ENCODE measurements around the gene LRCOL1. TPM values are rescaled to one million over a fixed set of nuclear protein-coding genes. Genes with fewer than 3 reads are reported as not detected.
A peak's percentile ranks its signal among the peaks of the same experiment; 100 is the strongest.

Gene LRCOL1
- total and polyA plus RNA-seq, 2 of the 13 experiments (the other 11 are each of a cell fraction or from before 2014, with no cell fraction given): not detected

- POLR2A ChIA-PET: interaction anchor here (1.0 kb wide), 1 partner anchor 14 kb away, joined by 3 read pairs; no protein-coding TSS in a partner anchor
- in situ Hi-C loops (cut with HindIII; ENCODE audit: extremely low pct_ligation_motif_present, low pct_unique_long_range_greater_than_20kb): no loop called here
- TF ChIP-seq YY1 (IDR thresholded peaks at IDR 0.05; ENCODE audit: insufficient read depth, insufficient replicate concordance, low read depth, low read length): peak; percentile 42
- TF ChIP-seq RFX1 (IDR thresholded peaks at IDR 0.05): no peak
- no peak for TF ChIP-seq ZNF234 (CRISPR knock-in tag; conservative IDR thresholded peaks at IDR 0.05)
- peak; percentile 53; the same call in 1 of the 2 replicates for TF ChIP-seq ZNF772 (CRISPR knock-in tag; IDR thresholded peaks at IDR 0.05)
- no peak for TF ChIP-seq ZEB1 (IDR thresholded peaks at IDR 0.05; ENCODE audit: insufficient replicate concordance, low read depth)
- TF ChIP-seq TRAFD1 (CRISPR knock-in tag; IDR thresholded peaks at IDR 0.05; ENCODE audit: borderline replicate concordance): 0 out of 2 replicates have a peak, but pooled peaks have one; percentile 21
- no peak for TF ChIP-seq ZNF557 (CRISPR knock-in tag; IDR thresholded peaks at IDR 0.05)
- TF ChIP-seq DZIP1 (CRISPR knock-in tag; IDR thresholded peaks at IDR 0.05): peak; percentile 77; the same call in 1 of the 2 replicates
- peak; percentile 59; the same call in 1 of the 2 replicates for TF ChIP-seq ZFP91 (CRISPR knock-in tag; IDR thresholded peaks at IDR 0.05; ENCODE audit: borderline replicate concordance)
- 0 out of 2 replicates have a peak, but pooled peaks have one; percentile 35 for TF ChIP-seq HIC2 (CRISPR knock-in tag; IDR thresholded peaks at IDR 0.05; ENCODE audit: low read depth)
- 0 out of 2 replicates have a peak, but pooled peaks have one; percentile 27 for TF ChIP-seq ZBTB25 (CRISPR knock-in tag; IDR thresholded peaks at IDR 0.05)
- TF ChIP-seq STAG1 (CRISPR knock-in tag; IDR thresholded peaks at IDR 0.05): peak; percentile 83
Observed at GRCh38 chr12:132600048-132601032, 10.0 kb downstream of the LRCOL1 start.

More at GRCh38 chr12:132600048-132601032, 10.0 kb downstream of the LRCOL1 start:
- peak overlapping the region; percentile 32 to 62 (median 49); a peak in 5 of 6 replicates for H3K4me3 ChIP-seq (replicated peaks in 1 of 3; ENCODE audit: insufficient read depth in 1 of 3, low read depth in 2 of 3, low read length in 3 of 3)
- CTCF ChIA-PET (ENCODE audit: low intra/inter-chr PET ratio, low total read pairs): interaction anchor here (0.8 to 2.7 kb wide), 2 partner anchors 14 to 38 kb away, joined by 4 to 36 read pairs; no protein-coding TSS in a partner anchor
- BruUV-seq (replicated peaks): no TSS peak
- FAIRE-seq: peak; percentile 68
- H3K36me3 ChIP-seq (replicated peaks in 1 of 2; ENCODE audit: control insufficient read depth in 1 of 2, insufficient read depth in 2 of 2, low read length in 2 of 2): no peaks in the 10 kb centered on the region
- no peaks in the 10 kb centered on the region for H3K79me2 ChIP-seq (ENCODE audit: insufficient read depth, low read length)
- peaks cover 53% of the 10 kb centered on the region for H3K4me1 ChIP-seq (ENCODE audit: insufficient read depth, low read length)
- H3K27me3 ChIP-seq (ENCODE audit: control insufficient read depth in 1 of 2, insufficient read depth in 2 of 2, low read length in 2 of 2): peaks cover 4 to 55% of the 10 kb centered on the region in 2 experiments; a peak in 4 of 5 replicates
- H3K9me3 ChIP-seq (ENCODE audit: low read length): no peaks in the 10 kb centered on the region
- no peak overlapping the region for H2AFZ ChIP-seq (ENCODE audit: low read length)
- no peaks in the 10 kb centered on the region for H4K20me1 ChIP-seq (ENCODE audit: insufficient read depth, low read length)
- WGBS (ENCODE audit: low lambda C conversion rate): 21% methylated on average over 23 of the region's 45 CpGs
- peak; percentile 54 for DNase-seq (ENCODE audit: low spot score)
- H3K9ac ChIP-seq (ENCODE audit: insufficient read depth, low read depth, low read length): peak overlapping the region; percentile 46
- no peak overlapping the region for H3K27ac ChIP-seq (ENCODE audit: extremely low read length, insufficient read depth, low read length)
- H3K4me2 ChIP-seq (ENCODE audit: low read depth, low read length): peak overlapping the region; percentile 82
- intact Hi-C loops (cut with micrococcal nuclease; ENCODE audit: unreplicated experiment): loop anchor here (1.0 kb wide), 1 partner anchor 15 kb away; no protein-coding TSS in a partner anchor
- peak; percentile 91 for ATAC-seq

All from HepG2 (cell line).